ENCODE data around the gene METTL8.

The METTL8 gene

GRCh38 chr2:171412571-171413175 is 21.1 kb downstream of the METTL8 start:
- TF ChIP-seq CTCF (IDR thresholded peaks at IDR 0.05; ENCODE audit: insufficient read depth, low read length, poor library complexity, severe bottlenecking), result no peak

GRCh38 chr2:171411791-171412483 is 21.9 kb downstream of the METTL8 start:
- no peak overlapping the region for H3K4me3 ChIP-seq (replicated peaks; ENCODE audit: low read depth, low read length)
- TF ChIP-seq CTCF (IDR thresholded peaks at IDR 0.05; ENCODE audit: insufficient read depth, low read length, poor library complexity, severe bottlenecking), result no peak
- H3K36me3 ChIP-seq (ENCODE audit: control insufficient read depth, insufficient read depth, low read length), result no peaks in the 10 kb centered on the region
- DNase-seq (ENCODE audit: extremely low read depth, insufficient read length), result no peak
- H3K27me3 ChIP-seq (replicated peaks; ENCODE audit: control insufficient read depth, insufficient read depth, low read length), result no peaks in the 10 kb centered on the region

More at GRCh38 chr2:171412571-171413175, 21.1 kb downstream of the METTL8 start:
- no peaks in the 10 kb centered on the region for H3K27me3 ChIP-seq (replicated peaks; ENCODE audit: control insufficient read depth, insufficient read depth, low read length)
- H3K36me3 ChIP-seq (ENCODE audit: control insufficient read depth, insufficient read depth, low read length), result no peaks in the 10 kb centered on the region
- no peak for DNase-seq (ENCODE audit: extremely low read depth, insufficient read length)
- H3K4me3 ChIP-seq (replicated peaks; ENCODE audit: low read depth, low read length), result no peak overlapping the region

GRCh38 chr2:171411214-171411613 is 22.6 kb downstream of the METTL8 start:
- no peak for DNase-seq (ENCODE audit: extremely low read depth, insufficient read length)
- H3K27me3 ChIP-seq (replicated peaks; ENCODE audit: control insufficient read depth, insufficient read depth, low read length), result no peaks in the 10 kb centered on the region
- no peak for TF ChIP-seq CTCF (IDR thresholded peaks at IDR 0.05; ENCODE audit: insufficient read depth, low read length, poor library complexity, severe bottlenecking)
- no peak overlapping the region for H3K4me3 ChIP-seq (replicated peaks; ENCODE audit: low read depth, low read length)
- no peaks in the 10 kb centered on the region for H3K36me3 ChIP-seq (ENCODE audit: control insufficient read depth, insufficient read depth, low read length)

DNA sequence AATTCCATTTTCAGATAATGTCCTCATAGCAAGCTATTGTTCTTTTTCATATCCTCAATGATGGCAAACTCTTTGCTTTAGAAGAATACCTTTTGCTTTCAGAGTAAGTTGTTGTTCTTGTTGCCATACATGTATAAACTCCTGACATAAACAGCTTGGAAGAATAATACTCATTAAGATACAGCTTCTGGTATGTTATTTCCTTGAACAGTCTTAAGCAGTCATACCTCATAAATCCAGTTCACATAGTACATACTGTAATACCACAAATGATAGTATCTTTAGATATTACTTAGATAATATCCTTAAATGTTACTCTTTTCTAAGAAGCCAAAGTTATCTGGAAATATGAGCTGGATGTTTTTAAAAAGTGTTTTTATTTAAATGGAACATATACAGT is 23.2 kb downstream of the METTL8 start:
- Histone ChIP-seq H3K4me3 (replicated peaks; ENCODE audit: low read depth, low read length) (no peak overlapping the region), H3K27me3 (replicated peaks; ENCODE audit: control insufficient read depth, insufficient read depth, low read length) (no peaks in the 10 kb centered on the region), H3K36me3 (ENCODE audit: control insufficient read depth, insufficient read depth, low read length) (no peaks in the 10 kb centered on the region)
- no peak for TF ChIP-seq CTCF (IDR thresholded peaks at IDR 0.05; ENCODE audit: insufficient read depth, low read length, poor library complexity, severe bottlenecking)
- no peak for DNase-seq (ENCODE audit: extremely low read depth, insufficient read length)

- DNase-seq (ENCODE audit: extremely low read depth, insufficient read length), result no peak
- Histone ChIP-seq H3K36me3 (ENCODE audit: control insufficient read depth, insufficient read depth, low read length) (no peaks in the 10 kb centered on the region), H3K27me3 (replicated peaks; ENCODE audit: control insufficient read depth, insufficient read depth, low read length) (no peaks in the 10 kb centered on the region), H3K4me3 (replicated peaks; ENCODE audit: low read depth, low read length) (no peak overlapping the region)
- TF ChIP-seq CTCF (IDR thresholded peaks at IDR 0.05; ENCODE audit: insufficient read depth, low read length, poor library complexity, severe bottlenecking), result no peak
Observed at GRCh38 chr2:171410101-171410500, 23.7 kb downstream of the METTL8 start.

Measured in GM06990 (cell line).